HG02870 (cell line): ENCODE results near the gene PRR29.

Experiments
- ATAC-seq: cut with Tn5 transposase; IDR thresholded peaks from one replicate; pipeline ENCODE4 v1.9.1; 2021; ENCODE audit warnings: mild to moderate bottlenecking, moderate library complexity; ENCODE audit not compliant: unreplicated experiment

PRR29 gene

GRCh38 chr17:63998050-63998720 is at the start of gene PRR29:
Gene PRR29 (plus strand): TSS chr17:63998351. CDS start chr17:63998365, 14 bp downstream.
- ATAC-seq: peak; percentile 48

DNA sequence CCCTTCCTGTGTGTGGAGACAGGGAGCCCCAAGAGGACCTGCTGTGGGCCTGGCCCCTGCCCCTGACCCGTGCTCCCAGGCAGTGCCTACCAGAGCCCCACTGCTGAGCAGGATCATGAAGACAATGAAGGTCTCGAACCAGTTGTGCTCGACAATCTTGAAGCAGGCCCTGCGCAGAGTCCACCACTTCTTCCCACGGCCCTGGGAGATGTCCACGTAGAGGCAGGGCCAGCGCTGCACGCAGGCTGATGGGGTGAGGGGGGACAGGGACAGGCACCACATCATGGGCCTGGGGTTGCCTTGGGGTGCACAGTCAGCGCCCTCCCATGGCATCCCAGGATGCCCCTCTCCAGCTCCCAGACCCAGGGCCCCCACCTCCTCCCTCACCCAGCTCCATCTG is 49.6 kb upstream of the PRR29 start:
- ATAC-seq: no peak

DNA sequence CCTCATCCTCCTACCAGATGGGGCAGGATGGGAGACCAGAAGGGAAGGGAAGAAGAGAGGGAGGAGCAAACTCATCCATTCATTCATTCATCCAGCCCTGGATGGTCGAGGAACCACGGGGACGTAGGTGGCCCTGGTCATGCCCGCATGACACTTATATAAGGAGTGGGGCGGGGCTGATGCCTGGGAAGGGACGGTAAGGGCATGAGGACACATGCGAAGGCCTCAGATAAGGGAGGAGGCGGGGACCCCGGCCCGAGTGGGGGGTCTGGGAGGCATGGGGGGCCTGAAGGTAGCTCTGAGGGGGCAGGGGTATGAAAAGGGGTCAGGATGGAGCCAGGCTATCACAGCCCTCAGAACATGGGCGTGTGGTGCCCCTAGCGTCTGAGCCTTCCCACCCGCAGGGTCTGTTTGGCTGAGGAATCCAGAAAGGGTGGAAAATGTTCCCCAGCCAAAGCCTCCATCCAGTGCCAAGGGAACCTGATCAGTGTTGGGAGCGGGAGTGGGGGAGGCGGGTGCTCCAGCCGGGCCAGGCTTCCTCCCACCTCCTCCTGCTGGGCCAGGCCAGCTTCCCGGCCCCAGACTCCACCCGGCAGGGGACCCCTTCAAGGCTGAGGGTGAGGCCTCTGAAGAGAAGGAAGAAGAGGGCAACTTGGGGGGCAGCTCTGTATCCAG is 48.4 kb upstream of the PRR29 start:
- ATAC-seq: no peak

GRCh38 chr17:63950940-63951907 is 46.9 kb upstream of the PRR29 start:
- ATAC-seq: no peak

DNA sequence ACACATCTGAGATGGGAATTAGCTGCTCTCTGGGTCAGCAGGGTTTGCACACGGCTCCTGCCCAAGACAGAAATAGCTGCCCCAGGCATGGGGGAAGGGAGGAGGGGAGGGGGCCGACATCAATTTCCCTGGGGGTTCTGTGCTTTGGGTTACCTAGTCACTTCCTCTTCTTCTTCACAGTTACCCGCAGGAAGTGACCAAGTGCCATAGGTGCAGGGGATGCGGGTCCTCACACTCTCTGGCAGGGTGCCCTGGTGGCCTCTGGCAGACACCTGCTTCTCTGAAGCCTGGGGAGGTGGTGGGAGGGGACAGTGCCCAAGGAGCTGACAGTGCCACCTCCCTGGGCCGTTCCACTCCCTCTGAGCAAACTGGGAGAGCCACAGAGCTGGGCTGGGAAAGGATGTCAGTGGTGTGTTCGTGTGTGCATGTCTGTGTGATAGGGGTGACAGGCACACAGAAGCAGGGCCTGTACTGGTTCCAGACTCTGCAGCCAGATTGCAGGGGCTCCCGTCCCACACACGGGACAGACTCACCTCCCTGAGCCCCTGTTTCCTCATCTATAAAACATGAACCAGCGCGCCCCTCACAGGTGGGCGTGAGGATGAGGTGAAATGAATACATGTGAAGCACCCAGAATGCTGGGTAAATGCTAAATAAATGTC is 43.6 kb upstream of the PRR29 start:
- no peak for ATAC-seq

- ATAC-seq: no peak
Measured at GRCh38 chr17:63955232-63955631, 42.9 kb upstream of the PRR29 start.

GRCh38 chr17:63955791-63956190 is 42.4 kb upstream of the PRR29 start:
- no peak for ATAC-seq

DNA sequence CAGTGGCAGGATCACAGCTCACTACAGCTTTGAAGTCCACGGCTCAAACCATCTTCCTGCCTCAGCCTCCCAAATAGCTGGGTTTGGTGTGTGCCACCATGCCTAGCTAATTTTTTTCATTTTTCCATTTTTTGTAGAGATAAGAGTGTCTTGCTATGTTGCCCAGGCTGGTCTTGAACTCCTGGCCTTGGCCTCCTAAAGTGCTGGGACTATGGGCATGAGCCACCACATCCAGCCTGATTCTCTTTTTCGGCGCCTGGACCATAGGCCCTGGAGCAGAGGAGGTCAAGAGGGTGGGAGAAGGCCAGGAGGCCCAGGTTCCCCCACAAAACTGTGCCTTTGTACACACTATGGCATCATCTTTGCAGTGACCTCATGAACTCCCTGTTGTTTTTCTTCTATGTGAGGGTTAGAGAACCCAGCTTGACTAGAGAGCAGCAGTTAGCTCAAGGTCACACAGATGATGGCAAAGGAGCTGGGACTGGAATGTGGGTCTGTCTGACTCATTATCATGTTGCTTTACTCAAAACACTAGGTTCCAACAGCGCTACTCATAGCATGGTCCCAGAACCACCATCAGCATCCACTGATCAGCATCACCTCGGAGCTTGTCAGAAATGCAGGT is 41.7 kb upstream of the PRR29 start:
- no peak for ATAC-seq

DNA sequence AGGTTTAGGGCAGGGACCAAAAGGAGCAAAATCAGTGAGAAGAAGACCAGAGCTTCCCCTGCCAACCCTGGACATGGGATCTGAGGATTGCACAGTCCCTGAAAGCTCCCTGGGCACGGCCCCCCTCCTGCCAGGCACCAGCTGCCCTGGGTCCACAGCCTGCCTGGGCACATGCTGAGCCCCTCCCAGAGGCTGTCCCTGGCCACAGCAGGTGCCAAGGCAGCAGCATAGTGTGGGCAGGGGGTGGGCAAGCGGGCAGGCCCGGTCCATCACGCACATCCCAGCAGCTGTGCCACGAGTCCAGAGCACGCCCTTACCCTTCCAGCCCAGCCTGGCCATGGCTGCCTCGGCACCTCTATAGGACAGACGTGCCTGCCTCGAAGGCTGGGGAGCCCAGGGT is 38.1 kb upstream of the PRR29 start:
- ATAC-seq: no peak

DNA sequence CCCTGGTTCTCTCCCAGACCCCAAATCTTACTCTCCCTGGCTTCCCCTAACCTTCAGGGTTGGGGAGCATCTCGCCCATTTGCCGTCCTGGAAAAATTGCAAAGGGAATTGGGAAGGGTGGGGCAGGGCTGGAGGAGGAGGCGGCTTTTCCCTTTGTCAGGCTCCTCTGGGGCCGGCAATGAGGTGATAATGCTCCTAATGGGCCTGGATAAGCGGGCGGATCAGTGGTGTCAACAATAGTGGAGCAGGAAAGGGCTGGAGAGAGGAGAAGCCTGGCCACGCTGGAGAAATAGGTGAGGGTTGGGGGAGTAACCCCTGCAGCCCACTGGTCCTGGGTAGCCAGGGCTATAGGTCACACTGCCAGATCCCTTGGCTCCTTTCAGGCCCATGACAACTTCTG is 37.7 kb upstream of the PRR29 start:
- no peak for ATAC-seq

GRCh38 chr17:63961355-63962212 is 36.6 kb upstream of the PRR29 start:
- ATAC-seq: no peak

GRCh38 chr17:63962298-63962744 is 35.8 kb upstream of the PRR29 start:
- ATAC-seq: no peak

- ATAC-seq: no peak
Measured at GRCh38 chr17:63963123-63963522, 35.0 kb upstream of the PRR29 start.

- no peak for ATAC-seq
Measured at GRCh38 chr17:63966646-63967264, 31.4 kb upstream of the PRR29 start.

- ATAC-seq: no peak
Measured at GRCh38 chr17:63967953-63968352, 30.2 kb upstream of the PRR29 start.

DNA sequence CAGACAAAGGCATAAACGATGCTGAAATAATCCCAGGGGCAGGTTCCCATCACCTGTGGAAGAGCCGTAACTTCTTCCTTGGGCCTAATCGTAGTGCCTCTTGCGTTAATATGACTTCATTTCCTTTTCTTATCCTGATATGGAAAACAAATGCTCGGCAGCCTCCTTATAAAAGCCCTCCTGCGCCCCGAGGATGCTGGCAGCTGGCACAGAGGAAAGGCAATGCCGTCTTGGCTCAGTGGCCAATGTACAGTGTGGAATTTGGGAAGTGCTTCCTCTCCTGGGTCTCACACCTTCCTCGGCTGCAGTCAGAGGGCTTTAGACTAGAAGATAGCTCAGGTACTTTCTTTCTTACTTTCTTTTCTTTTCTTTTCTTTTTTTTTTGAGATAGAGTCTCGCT is 28.9 kb upstream of the PRR29 start:
- ATAC-seq: no peak

DNA sequence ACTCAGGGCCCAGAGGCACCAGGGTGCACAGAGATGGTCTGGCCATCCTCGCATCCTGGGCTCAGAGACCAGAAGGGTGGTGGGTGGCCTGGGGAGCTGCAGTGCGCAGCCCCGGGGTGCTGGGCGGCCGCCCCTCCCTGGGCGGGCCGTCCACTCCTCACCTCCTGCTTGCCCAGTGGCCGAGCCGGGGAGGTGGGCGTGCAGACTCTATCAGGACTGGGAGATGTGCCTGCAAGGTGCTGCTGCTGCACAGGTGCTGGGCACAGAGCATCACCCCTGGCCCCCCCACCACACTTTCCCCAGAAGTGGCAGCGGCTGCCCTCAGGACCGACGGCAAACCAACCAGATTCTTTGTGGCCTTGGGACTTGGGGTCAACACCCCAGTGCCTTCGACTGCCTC is 25.4 kb upstream of the PRR29 start, which contains the start of gene SCN4A:
Gene SCN4A (minus strand): TSS at position 123 of the 400 bp plus-strand sequence. CDS start 77 bp downstream, at position 46.
- ATAC-seq: no peak

- ATAC-seq: no peak
Measured at GRCh38 chr17:63973247-63973646, 24.9 kb upstream of the PRR29 start.
